GM12878 (cell line): ENCODE results near the gene CEP78.

ENCODE experiments used
- ASH2L ChIP-seq: fragments of 300-600, 200-600 bp; sonication (generic); IDR thresholded peaks from 2 replicates; pipeline ENCODE4 v1.6.1; 2017; ENCODE audit warnings: low read depth, mild to moderate bottlenecking, borderline replicate concordance
- CREB1 ChIP-seq: IDR thresholded peaks from 2 replicates; pipeline ENCODE4 v1.6.1; 2012; ENCODE audit warnings: low read depth, mild to moderate bottlenecking, inconsistent platforms
- EP300 ChIP-seq, 2 experiments: fragments of 150-350 bp in 1 of 2; IDR thresholded peaks; 2 replicates each; pipeline ENCODE4 v1.6.1; 2011 to 2012; ENCODE audit warnings: low read depth in 2 of 2, low read length in 2 of 2, borderline replicate concordance in 1 of 2, improper control_type of control experiment in 1 of 2, inconsistent platforms in 1 of 2; ENCODE audit not compliant: control insufficient read depth in 1 of 2
- MXI1 ChIP-seq: fragments of 150-350 bp; IDR thresholded peaks from 2 replicates; pipeline ENCODE4 v1.6.1; 2011; ENCODE audit warnings: low read depth, mild to moderate bottlenecking, inconsistent platforms, low read length, improper control_type of control experiment
- POLR2A ChIP-seq: IDR thresholded peaks from 2 replicates; pipeline ENCODE4 v1.6.1; 2011; ENCODE audit warnings: low read depth, mild to moderate bottlenecking, low read length
- RAD21 ChIP-seq: IDR thresholded peaks from 2 replicates; pipeline ENCODE4 v1.6.1; 2011; ENCODE audit warnings: mild to moderate bottlenecking, low read depth, low read length, moderate library complexity; ENCODE audit not compliant: insufficient read depth
- SMAD1 ChIP-seq: fragments of 450-650 bp; IDR thresholded peaks from 2 replicates; pipeline ENCODE4 v1.6.1; 2018; ENCODE audit warnings: mild to moderate bottlenecking, low read depth; ENCODE audit not compliant: partially characterized antibody
- ZNF384 ChIP-seq: IDR thresholded peaks from 2 replicates; pipeline ENCODE4 v1.6.1; 2012; ENCODE audit warnings: low read depth, mild to moderate bottlenecking, low read length, improper control_type of control experiment, borderline replicate concordance
- TF ChIP-seq, protein P1 (sequence below): IDR thresholded peaks from 2 replicates; pipeline ENCODE4 v1.6.1; 2012; ENCODE audit warnings: low read depth, low read length, improper control_type of control experiment
- TF ChIP-seq, protein P2 (sequence below), 3 experiments: IDR thresholded peaks in 2 of 3; conservative IDR thresholded peaks in 1 of 3; 2 replicates each; pipeline ENCODE4 v1.5.1; 2011; ENCODE audit warnings: low read depth in 3 of 3, low read length in 3 of 3, mild to moderate bottlenecking in 3 of 3, control low read depth in 2 of 3, moderate library complexity in 2 of 3, inconsistent platforms in 1 of 3, mixed read lengths in 1 of 3; ENCODE audit not compliant: control insufficient read depth in 2 of 3, insufficient read depth in 1 of 3; ENCODE audit errors: extremely low read depth in 1 of 3
- TF ChIP-seq, protein P3 (sequence below): fragments of 450-650 bp; formaldehyde crosslinking; IDR thresholded peaks from 2 replicates; pipeline ENCODE4 v1.4.0; 2022; ENCODE audit warnings: mild to moderate bottlenecking, moderate library complexity

DNA sequence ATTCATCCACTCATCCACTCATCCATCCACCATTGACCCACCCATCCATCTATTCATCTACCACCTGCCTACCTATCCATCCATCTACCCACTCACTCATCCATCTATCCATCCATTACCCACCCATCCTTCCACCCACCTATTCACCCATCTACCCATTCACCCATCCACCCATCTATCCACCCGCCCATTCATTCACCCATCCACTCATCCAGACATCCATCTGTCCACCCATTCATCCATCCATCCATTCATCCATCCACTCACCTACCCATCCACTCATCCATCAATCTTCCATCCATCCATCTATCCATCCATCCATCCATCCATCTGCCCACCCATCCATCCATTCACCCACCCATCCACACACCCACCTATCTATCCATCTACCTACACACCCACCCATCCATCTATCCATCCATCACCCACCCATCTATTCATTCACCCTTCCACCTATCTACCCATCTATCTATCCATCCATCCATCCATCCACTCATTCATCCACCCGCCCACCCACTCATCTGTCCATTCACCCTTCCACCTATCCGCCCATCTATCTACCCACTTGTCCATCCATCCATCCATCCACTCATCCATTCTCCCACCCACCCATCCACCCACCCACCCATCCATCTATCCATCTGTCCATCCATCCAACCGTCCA lies 84.3 kb downstream of the CEP78 start:
- TF ChIP-seq ASH2L: no peak
- TF ChIP-seq POLR2A: no peak
- no peak for TF ChIP-seq EP300 (IDR thresholded peaks at IDR 0.05; ENCODE audit: borderline replicate concordance in 1 of 2, control insufficient read depth in 1 of 2, low read depth in 2 of 2, low read length in 2 of 2)
- TF ChIP-seq, protein P1, sequence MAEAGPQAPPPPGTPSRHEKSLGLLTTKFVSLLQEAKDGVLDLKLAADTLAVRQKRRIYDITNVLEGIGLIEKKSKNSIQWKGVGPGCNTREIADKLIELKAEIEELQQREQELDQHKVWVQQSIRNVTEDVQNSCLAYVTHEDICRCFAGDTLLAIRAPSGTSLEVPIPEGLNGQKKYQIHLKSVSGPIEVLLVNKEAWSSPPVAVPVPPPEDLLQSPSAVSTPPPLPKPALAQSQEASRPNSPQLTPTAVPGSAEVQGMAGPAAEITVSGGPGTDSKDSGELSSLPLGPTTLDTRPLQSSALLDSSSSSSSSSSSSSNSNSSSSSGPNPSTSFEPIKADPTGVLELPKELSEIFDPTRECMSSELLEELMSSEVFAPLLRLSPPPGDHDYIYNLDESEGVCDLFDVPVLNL: no peak
- TF ChIP-seq, protein P2, sequence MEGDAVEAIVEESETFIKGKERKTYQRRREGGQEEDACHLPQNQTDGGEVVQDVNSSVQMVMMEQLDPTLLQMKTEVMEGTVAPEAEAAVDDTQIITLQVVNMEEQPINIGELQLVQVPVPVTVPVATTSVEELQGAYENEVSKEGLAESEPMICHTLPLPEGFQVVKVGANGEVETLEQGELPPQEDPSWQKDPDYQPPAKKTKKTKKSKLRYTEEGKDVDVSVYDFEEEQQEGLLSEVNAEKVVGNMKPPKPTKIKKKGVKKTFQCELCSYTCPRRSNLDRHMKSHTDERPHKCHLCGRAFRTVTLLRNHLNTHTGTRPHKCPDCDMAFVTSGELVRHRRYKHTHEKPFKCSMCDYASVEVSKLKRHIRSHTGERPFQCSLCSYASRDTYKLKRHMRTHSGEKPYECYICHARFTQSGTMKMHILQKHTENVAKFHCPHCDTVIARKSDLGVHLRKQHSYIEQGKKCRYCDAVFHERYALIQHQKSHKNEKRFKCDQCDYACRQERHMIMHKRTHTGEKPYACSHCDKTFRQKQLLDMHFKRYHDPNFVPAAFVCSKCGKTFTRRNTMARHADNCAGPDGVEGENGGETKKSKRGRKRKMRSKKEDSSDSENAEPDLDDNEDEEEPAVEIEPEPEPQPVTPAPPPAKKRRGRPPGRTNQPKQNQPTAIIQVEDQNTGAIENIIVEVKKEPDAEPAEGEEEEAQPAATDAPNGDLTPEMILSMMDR (IDR thresholded peaks at IDR 0.05 in 2 of 3, conservative IDR thresholded peaks at IDR 0.05 in 1 of 3; ENCODE audit: control insufficient read depth in 2 of 3, extremely low read depth in 1 of 3, insufficient read depth in 1 of 3, low read depth in 3 of 3, low read length in 3 of 3): no peak
- TF ChIP-seq ZNF384: no peak
- no peak for TF ChIP-seq MXI1
- TF ChIP-seq SMAD1: no peak
- TF ChIP-seq RAD21: no peak
- TF ChIP-seq, protein P3, sequence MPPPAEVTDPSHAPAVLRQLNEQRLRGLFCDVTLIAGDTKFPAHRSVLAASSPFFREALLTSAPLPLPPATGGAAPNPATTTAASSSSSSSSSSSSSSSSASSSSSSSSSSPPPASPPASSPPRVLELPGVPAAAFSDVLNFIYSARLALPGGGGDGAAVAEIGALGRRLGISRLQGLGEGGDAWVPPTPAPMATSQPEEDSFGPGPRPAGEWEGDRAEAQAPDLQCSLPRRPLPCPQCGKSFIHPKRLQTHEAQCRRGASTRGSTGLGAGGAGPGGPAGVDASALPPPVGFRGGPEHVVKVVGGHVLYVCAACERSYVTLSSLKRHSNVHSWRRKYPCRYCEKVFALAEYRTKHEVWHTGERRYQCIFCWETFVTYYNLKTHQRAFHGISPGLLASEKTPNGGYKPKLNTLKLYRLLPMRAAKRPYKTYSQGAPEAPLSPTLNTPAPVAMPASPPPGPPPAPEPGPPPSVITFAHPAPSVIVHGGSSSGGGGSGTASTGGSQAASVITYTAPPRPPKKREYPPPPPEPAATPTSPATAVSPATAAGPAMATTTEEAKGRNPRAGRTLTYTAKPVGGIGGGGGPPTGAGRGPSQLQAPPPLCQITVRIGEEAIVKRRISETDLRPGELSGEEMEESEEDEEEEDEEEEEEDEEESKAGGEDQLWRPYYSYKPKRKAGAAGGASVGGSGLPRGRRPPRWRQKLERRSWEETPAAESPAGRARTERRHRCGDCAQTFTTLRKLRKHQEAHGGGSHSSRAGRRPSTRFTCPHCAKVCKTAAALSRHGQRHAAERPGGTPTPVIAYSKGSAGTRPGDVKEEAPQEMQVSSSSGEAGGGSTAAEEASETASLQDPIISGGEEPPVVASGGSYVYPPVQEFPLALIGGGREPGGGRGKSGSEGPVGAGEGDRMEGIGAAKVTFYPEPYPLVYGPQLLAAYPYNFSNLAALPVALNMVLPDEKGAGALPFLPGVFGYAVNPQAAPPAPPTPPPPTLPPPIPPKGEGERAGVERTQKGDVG (CRISPR knock-in tag): no peak
- TF ChIP-seq CREB1: no peak
